DLD1 (cell line): Measurements from ENCODE around the gene HS6ST3.
"Not testable (repeated sequence)": the region's sequence is repeated elsewhere in the genome, so short reads cannot be mapped to it uniquely, and the experiment has no call there.

Experiments
- in situ Hi-C: cut with HindIII; loops from 2 replicates; pipeline ENCODE4 v1.10.0; 2017; ENCODE audit warnings: low sequenced_read_pairs

The HS6ST3 gene

GRCh38 chr13:96089749-96090239 lies at the start of gene HS6ST3:
Gene HS6ST3, plus strand, starts transcription at chr13:96090107.
- in situ Hi-C loops, result no loop called here

GRCh38 chr13:96041326-96042110 lies 48.4 kb upstream of the HS6ST3 start:
- in situ Hi-C loops, result no loop called here

GRCh38 chr13:96044238-96044637 lies 45.7 kb upstream of the HS6ST3 start:
- in situ Hi-C loops, result no loop called here

- in situ Hi-C loops, result not testable (repeated sequence)
These were observed 43.3 kb upstream of the HS6ST3 start for GRCh38 chr13:96046449-96047126.

GRCh38 chr13:96050955-96051354 lies 39.0 kb upstream of the HS6ST3 start:
- in situ Hi-C loops, result not testable (repeated sequence)

- in situ Hi-C loops, result not testable (repeated sequence)
These were observed 38.4 kb upstream of the HS6ST3 start for GRCh38 chr13:96051491-96051890.

GRCh38 chr13:96051946-96052345 lies 38.0 kb upstream of the HS6ST3 start:
- in situ Hi-C loops, result not testable (repeated sequence)

GRCh38 chr13:96052656-96053002 lies 37.3 kb upstream of the HS6ST3 start:
- in situ Hi-C loops, result no loop called here

GRCh38 chr13:96053003-96053703 lies 36.8 kb upstream of the HS6ST3 start, which contains the start of gene UGGT2:
Gene UGGT2, minus strand, starts transcription at chr13:96053401. Its CDS starts 89 bp downstream, at chr13:96053312.
- in situ Hi-C loops, result no loop called here

GRCh38 chr13:96065849-96066248 lies 24.1 kb upstream of the HS6ST3 start:
- in situ Hi-C loops, result no loop called here

- in situ Hi-C loops, result no loop called here
These were observed 21.2 kb upstream of the HS6ST3 start for GRCh38 chr13:96068729-96069128.

GRCh38 chr13:96071504-96071903 lies 18.4 kb upstream of the HS6ST3 start:
- in situ Hi-C loops, result no loop called here

- in situ Hi-C loops, result no loop called here
These were observed 17.5 kb upstream of the HS6ST3 start for GRCh38 chr13:96072392-96072791.

- in situ Hi-C loops, result no loop called here
These were observed 13.9 kb upstream of the HS6ST3 start for GRCh38 chr13:96075953-96076543.

GRCh38 chr13:96080676-96081075 lies 9.2 kb upstream of the HS6ST3 start:
- in situ Hi-C loops, result no loop called here

GRCh38 chr13:96081888-96082287 lies 8.0 kb upstream of the HS6ST3 start:
- in situ Hi-C loops, result no loop called here

- in situ Hi-C loops, result no loop called here
These were observed 7.3 kb upstream of the HS6ST3 start for GRCh38 chr13:96082640-96083039.

- in situ Hi-C loops, result no loop called here
These were observed 3.2 kb upstream of the HS6ST3 start for GRCh38 chr13:96086736-96087135.

- in situ Hi-C loops, result no loop called here
These were observed 768 bp upstream of the HS6ST3 start for GRCh38 chr13:96089139-96089538.

- in situ Hi-C loops, result no loop called here
These were observed 564 bp downstream of the HS6ST3 start for GRCh38 chr13:96090240-96091101.
